RWPE1 (cell line): Measurements from ENCODE around the gene HLF.

Experiments used
- CTCF ChIA-PET: fragments of 350-600 bp; sonication (Branson Sonifier 250); formaldehyde crosslinking; extraction: SDS; loops from one replicate; lab custom pipeline; 2021; lab: Yijun Ruan, JAX
- POLR2A ChIA-PET: fragments of 400-600 bp; formaldehyde crosslinking; extraction: SDS; loops from one replicate; lab custom pipeline; 2020; ENCODE audit warnings: antibody characterized with exemption; ENCODE audit not compliant: low non-redundant PET; lab: Yijun Ruan, JAX
- DNase-seq: peaks from one replicate; pipeline ENCODE4 v3.0.0; 2012; ENCODE audit warnings: low spot score
- H3K27ac ChIP-seq: fragments of 450-650 bp; 2 replicates; pipeline ENCODE4 v1.5.1; 2017
- TF ChIP-seq, protein P1 (sequence below): fragments of 450-650 bp; conservative IDR thresholded peaks from 2 replicates; pipeline ENCODE4 v1.5.1; 2017; ENCODE audit warnings: low read depth, mild to moderate bottlenecking

Gene HLF

DNA sequence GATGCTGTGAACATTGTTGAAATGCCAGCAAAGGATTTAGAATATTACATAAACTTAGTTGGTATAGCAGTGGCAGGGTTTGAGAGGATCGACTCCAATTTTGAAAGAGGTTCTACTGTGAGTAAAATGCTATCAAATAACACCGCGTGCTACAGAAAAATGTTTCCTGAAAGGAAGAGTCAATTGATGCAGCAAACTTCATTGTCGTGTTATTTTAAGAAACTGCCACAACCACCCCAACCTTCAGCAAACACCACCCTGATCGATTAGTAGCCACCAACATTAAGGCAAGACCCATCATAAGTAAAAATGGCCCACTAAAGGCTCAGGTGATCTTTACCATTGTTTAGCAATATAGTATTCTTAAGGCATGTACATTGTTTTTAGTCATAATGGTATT lies 27.3 kb downstream of the HLF start:
- POLR2A ChIA-PET = no interaction called here
- H3K27ac ChIP-seq = no peak overlapping the region
- CTCF ChIA-PET = interaction anchor here (0.6 kb wide), 1 partner anchor 25 kb away, joined by 3 read pairs; no protein-coding TSS in a partner anchor
- no peak for DNase-seq
- TF ChIP-seq, protein P1, sequence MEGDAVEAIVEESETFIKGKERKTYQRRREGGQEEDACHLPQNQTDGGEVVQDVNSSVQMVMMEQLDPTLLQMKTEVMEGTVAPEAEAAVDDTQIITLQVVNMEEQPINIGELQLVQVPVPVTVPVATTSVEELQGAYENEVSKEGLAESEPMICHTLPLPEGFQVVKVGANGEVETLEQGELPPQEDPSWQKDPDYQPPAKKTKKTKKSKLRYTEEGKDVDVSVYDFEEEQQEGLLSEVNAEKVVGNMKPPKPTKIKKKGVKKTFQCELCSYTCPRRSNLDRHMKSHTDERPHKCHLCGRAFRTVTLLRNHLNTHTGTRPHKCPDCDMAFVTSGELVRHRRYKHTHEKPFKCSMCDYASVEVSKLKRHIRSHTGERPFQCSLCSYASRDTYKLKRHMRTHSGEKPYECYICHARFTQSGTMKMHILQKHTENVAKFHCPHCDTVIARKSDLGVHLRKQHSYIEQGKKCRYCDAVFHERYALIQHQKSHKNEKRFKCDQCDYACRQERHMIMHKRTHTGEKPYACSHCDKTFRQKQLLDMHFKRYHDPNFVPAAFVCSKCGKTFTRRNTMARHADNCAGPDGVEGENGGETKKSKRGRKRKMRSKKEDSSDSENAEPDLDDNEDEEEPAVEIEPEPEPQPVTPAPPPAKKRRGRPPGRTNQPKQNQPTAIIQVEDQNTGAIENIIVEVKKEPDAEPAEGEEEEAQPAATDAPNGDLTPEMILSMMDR = no peak

GRCh38 chr17:55294042-55294751 lies 29.4 kb downstream of the HLF start:
- TF ChIP-seq, protein P1 = no peak
- POLR2A ChIA-PET = no interaction called here
- no peak for DNase-seq
- no peak overlapping the region for H3K27ac ChIP-seq
- CTCF ChIA-PET = interaction anchor here (0.8 kb wide), 1 partner anchor 25 kb away, joined by 5 read pairs; no protein-coding TSS in a partner anchor

GRCh38 chr17:55295411-55296170 lies 30.8 kb downstream of the HLF start:
- ChIA-PET POLR2A (no interaction called here), CTCF (interaction anchor here (0.5 to 1.1 kb wide), 10 partner anchors 19 to 304 kb away, joined by 3 to 4 read pairs (median 4); no protein-coding TSS in a partner anchor)
- TF ChIP-seq, protein P1 = peak; percentile 90
- no peak overlapping the region for H3K27ac ChIP-seq
- peak; percentile 82 for DNase-seq

DNA sequence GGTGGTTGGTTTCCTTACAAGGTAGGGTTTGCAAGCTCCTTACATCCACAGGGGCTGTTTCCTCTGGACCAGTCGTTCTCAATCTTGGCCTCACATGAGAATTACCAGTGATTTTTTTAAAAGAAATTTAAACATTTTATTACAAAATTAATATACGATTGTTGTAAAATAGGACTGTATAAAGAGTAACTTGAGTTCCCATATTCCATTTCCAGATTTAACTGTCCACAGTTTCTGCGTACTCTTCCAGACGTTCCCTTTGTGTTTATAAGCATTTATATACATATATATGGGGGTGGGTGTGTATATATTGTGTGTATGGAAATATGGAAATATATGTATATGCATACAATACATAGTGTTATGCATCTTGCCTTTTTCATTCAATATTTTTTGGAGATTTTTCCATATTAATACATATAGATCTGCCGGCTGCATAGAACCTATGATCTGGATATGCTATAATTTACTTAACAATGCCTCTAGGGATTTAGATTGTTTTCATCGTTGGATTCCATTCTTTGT lies 31.5 kb downstream of the HLF start:
- ChIA-PET CTCF (interaction anchor here (0.5 to 1.1 kb wide), 10 partner anchors 20 to 304 kb away, joined by 3 to 4 read pairs (median 4); no protein-coding TSS in a partner anchor), POLR2A (no interaction called here)
- H3K27ac ChIP-seq = no peak overlapping the region
- no peak for DNase-seq
- TF ChIP-seq, protein P1 = peak; percentile 42; the same call in 1 of the 2 replicates

GRCh38 chr17:55296699-55297098 lies 31.9 kb downstream of the HLF start:
- DNase-seq = no peak
- no peak overlapping the region for H3K27ac ChIP-seq
- ChIA-PET CTCF (interaction anchor here (0.5 to 1.1 kb wide), 9 partner anchors 20 to 305 kb away, joined by 3 to 4 read pairs (median 3); no protein-coding TSS in a partner anchor), POLR2A (no interaction called here)
- TF ChIP-seq, protein P1 = no peak

DNA sequence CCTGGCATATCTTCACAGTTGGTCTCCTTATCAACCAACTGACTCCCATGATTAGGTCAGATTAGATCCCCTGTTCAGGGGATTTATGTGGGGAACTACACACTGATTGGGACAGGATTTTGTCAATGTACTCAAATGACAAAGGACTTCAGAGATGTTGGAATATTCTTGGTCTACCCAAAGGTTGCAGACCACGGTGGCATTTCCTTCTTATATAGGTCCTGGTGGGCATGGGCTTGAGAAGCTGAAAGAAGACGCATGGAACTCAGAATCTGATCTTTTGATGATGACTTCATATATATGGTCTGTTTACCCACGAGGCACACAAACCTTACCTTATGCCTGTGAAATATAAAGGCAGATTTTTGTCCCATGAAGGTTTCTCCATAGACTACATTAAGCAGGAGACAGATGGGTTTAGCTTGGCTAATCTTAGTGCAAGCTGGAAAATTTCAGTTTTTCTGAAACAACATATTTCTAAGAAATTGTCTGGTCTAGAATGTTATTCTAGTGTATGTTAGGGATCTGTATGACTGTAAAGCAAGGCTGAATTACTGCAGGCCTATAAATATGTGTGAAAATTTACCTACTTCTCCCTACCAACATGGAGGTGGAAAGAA lies 33.5 kb downstream of the HLF start:
- no peak overlapping the region for H3K27ac ChIP-seq
- ChIA-PET POLR2A (no interaction called here), CTCF (no interaction called here)
- no peak for DNase-seq
- TF ChIP-seq, protein P1 = no peak
